MCF 10A (cell line): ENCODE data around the gene CRCP. TPM values are rescaled to one million over a fixed set of nuclear protein-coding genes. Genes with fewer than 3 reads are reported as not detected.
"Not testable (repeated sequence)": the region's sequence is repeated elsewhere in the genome, so short reads cannot be mapped to it uniquely, and the experiment has no call there.

ENCODE experiments used
- BruUV-seq: library from RNA; stranded (reverse); fragments of 400-500 nt; replicated peaks from 2 replicates; lab custom pipeline; 2021; lab: Mats Ljungman, UMichigan
- CTCF ChIA-PET: fragments of 300-600 bp; sonication (Branson Sonifier 250); formaldehyde crosslinking; extraction: SDS; loops from one replicate; lab custom pipeline; 2021; ENCODE audit warnings: antibody characterized with exemption, inconsistent platforms; lab: Yijun Ruan, JAX
- POLR2A ChIA-PET: fragments of 300-600, 350-650 bp; sonication (Branson Sonifier 250); formaldehyde crosslinking; extraction: SDS; loops from one replicate; lab custom pipeline; 2020; ENCODE audit warnings: antibody characterized with exemption, inconsistent platforms; lab: Yijun Ruan, JAX
- DNase-seq: peaks from one replicate; pipeline ENCODE4 v3.0.0-alpha.2; 2018; ENCODE audit not compliant: unreplicated experiment
- H3K27ac Mint-ChIP-seq: one replicate; pipeline ENCODE4 v1.8.0; 2022; ENCODE audit warnings: mild to moderate bottlenecking, low read depth, mixed read lengths; ENCODE audit not compliant: unreplicated experiment
- H3K27me3 Mint-ChIP-seq: one replicate; pipeline ENCODE4 v1.8.0; 2022; ENCODE audit warnings: mixed read lengths; ENCODE audit not compliant: insufficient read depth, unreplicated experiment
- H3K36me3 Mint-ChIP-seq: one replicate; pipeline ENCODE4 v1.8.0; 2022; ENCODE audit warnings: mild to moderate bottlenecking, moderate library complexity, mixed read lengths; ENCODE audit not compliant: insufficient read depth, unreplicated experiment
- H3K4me1 Mint-ChIP-seq: one replicate; pipeline ENCODE4 v1.8.0; 2022; ENCODE audit warnings: mixed read lengths; ENCODE audit not compliant: insufficient read depth, unreplicated experiment
- H3K4me3 Mint-ChIP-seq: one replicate; pipeline ENCODE4 v1.8.0; 2022; ENCODE audit warnings: mild to moderate bottlenecking, moderate library complexity, mixed read lengths; ENCODE audit not compliant: unreplicated experiment
- H3K9me3 Mint-ChIP-seq: one replicate; pipeline ENCODE4 v1.8.0; 2022; ENCODE audit warnings: mixed read lengths; ENCODE audit not compliant: unreplicated experiment
- CTCF ChIP-seq: fragments of 200-600 bp; IDR thresholded peaks from one replicate; pipeline ENCODE4 v1.8.0; 2022; ENCODE audit warnings: antibody characterized with exemption, mild to moderate bottlenecking; ENCODE audit not compliant: unreplicated experiment
- intact Hi-C: fragments of 100-400 bp; cut with micrococcal nuclease; formaldehyde crosslinking; loops from 2 replicates; pipeline ENCODE4 v1.14.1; 2022
- total RNA-seq: library from RNA; stranded (reverse); gene quantifications from 2 replicates; pipeline ENCODE4 v1.2.3, GENCODE V29; 2022

Gene CRCP
- total RNA-seq, 1 experiment from 2014 or later, result 39.8 TPM

GRCh38 chr7:66173856-66174255, 59.2 kb downstream of the CRCP start:
- no peak for TF ChIP-seq CTCF
- no peak for DNase-seq
- POLR2A ChIA-PET, result no interaction called here
- no peaks in the 10 kb centered on the region for H3K4me1 Mint-ChIP-seq
- no peak overlapping the region for H3K4me3 Mint-ChIP-seq
- no TSS peak for BruUV-seq
- CTCF ChIA-PET, result no interaction called here
- no peaks in the 10 kb centered on the region for H3K9me3 Mint-ChIP-seq
- H3K36me3 Mint-ChIP-seq, result no peaks in the 10 kb centered on the region
- H3K27me3 Mint-ChIP-seq, result no peaks in the 10 kb centered on the region
- H3K27ac Mint-ChIP-seq, result no peak overlapping the region
- intact Hi-C loops, result no loop called here

- CTCF ChIA-PET, H3K4me3 Mint-ChIP-seq, H3K9me3 Mint-ChIP-seq, H3K27ac Mint-ChIP-seq, BruUV-seq, DNase-seq, H3K27me3 Mint-ChIP-seq, intact Hi-C loops, POLR2A ChIA-PET, H3K36me3 Mint-ChIP-seq, H3K4me1 Mint-ChIP-seq: not testable (repeated sequence)
These were observed 60.4 kb downstream of the CRCP start for GRCh38 chr7:66175006-66175405.

DNA sequence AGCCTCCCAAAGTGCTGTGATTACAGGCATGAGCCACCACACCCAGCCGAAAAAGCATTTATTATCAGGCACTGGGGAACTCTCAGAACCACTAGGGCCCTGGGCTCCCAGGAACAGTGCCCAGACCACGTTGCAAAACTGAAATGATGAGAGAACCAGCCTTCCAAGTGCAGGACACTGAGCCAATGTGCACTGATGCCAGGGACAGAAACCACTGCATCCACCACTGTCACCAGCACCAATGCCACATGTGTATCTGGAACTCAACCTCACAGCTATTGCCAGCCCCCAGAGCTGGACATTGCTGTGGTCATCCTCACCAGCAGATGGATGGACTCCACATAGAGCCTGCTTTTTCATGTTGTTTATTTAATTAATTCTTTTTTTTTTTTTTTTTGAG, 62.3 kb downstream of the CRCP start:
- Mint-ChIP-seq H3K27me3 (no peaks in the 10 kb centered on the region), H3K9me3 (no peaks in the 10 kb centered on the region), H3K27ac (no peak overlapping the region), H3K4me1 (no peaks in the 10 kb centered on the region), H3K36me3 (no peaks in the 10 kb centered on the region), H3K4me3 (no peak overlapping the region)
- no peak for TF ChIP-seq CTCF
- DNase-seq, result no peak
- intact Hi-C loops, result no loop called here
- ChIA-PET CTCF (interaction anchor here (0.6 kb wide), 1 partner anchor 699 kb away, joined by 3 read pairs; no protein-coding TSS in a partner anchor), POLR2A (no interaction called here)
- no TSS peak for BruUV-seq

- CTCF ChIA-PET, result interaction anchor here (0.6 kb wide), 1 partner anchor 22 kb away, joined by 5 read pairs; no protein-coding TSS in a partner anchor
- BruUV-seq, result no TSS peak
- intact Hi-C loops, result no loop called here
- no peaks in the 10 kb centered on the region for H3K27me3 Mint-ChIP-seq
- H3K9me3 Mint-ChIP-seq, result no peaks in the 10 kb centered on the region
- H3K36me3 Mint-ChIP-seq, result no peaks in the 10 kb centered on the region
- H3K4me1 Mint-ChIP-seq, result no peaks in the 10 kb centered on the region
- POLR2A ChIA-PET, result interaction anchor here (2.1 kb wide), 1 partner anchor 27 kb away, joined by 4 read pairs; the partner anchor contains the start of gene TPST1
- H3K27ac Mint-ChIP-seq, result no peak overlapping the region
- H3K4me3 Mint-ChIP-seq, result no peak overlapping the region
- DNase-seq, result no peak
- no peak for TF ChIP-seq CTCF
These were observed 63.6 kb downstream of the CRCP start for GRCh38 chr7:66178258-66178657.

DNA sequence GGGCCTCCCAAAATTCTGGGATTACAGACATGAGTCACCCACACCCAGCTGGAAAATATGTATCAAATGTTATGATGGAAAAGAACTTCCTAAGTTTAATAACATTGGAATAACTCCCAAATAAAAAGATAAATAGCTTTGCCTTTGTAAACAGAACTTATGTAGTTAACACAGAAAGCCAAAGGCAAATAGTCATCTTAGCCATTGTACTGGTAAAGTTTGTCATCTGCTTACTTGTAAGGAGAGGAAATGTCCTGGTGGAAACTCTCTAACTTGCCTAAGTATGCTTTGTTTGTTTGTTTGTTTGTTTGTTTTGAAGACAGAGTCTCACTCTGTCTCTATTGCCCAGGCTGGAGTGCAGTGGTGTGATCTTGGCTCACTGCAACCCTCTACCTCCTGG, 66.7 kb downstream of the CRCP start:
- H3K27me3 Mint-ChIP-seq, result no peaks in the 10 kb centered on the region
- H3K36me3 Mint-ChIP-seq, result no peaks in the 10 kb centered on the region
- TF ChIP-seq CTCF, result no peak
- CTCF ChIA-PET, result interaction anchor here (1.3 kb wide), 1 partner anchor 25 kb away, joined by 3 read pairs; no protein-coding TSS in a partner anchor
- no peaks in the 10 kb centered on the region for H3K9me3 Mint-ChIP-seq
- no peaks in the 10 kb centered on the region for H3K4me1 Mint-ChIP-seq
- POLR2A ChIA-PET, result no interaction called here
- no TSS peak for BruUV-seq
- H3K4me3 Mint-ChIP-seq, result no peak overlapping the region
- no peak for DNase-seq
- no peak overlapping the region for H3K27ac Mint-ChIP-seq
- intact Hi-C loops, result no loop called here
